AG08396 (cell line): ENCODE data around the gene ASB5.

ENCODE experiments used
- DNase-seq: peaks from one replicate; pipeline ENCODE4 v3.0.0; 2012; ENCODE audit warnings: low spot score, mixed read lengths

Gene ASB5

GRCh38 chr4:176277162-176277904 lies 8.3 kb upstream of the ASB5 start:
- DNase-seq = peak; percentile 70

DNA sequence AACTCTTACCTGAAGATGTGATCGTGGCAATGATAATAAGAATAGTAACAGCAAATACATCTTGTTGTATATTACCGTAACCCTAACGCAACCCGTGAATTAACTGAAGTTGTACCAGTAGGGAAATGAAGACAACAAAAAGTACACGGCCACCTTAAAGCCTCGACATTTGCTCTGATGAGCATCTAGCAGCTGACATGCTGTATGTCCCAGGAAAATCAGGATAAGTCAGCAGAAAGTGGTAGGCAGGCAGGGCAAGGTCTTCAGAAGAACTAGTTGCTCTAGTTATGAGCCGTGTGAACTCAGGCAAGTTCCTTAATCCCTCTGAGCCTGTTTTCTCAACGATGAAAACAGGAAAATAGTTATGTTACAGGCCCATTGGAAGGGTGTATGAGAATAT lies 7.7 kb upstream of the ASB5 start:
- DNase-seq = no peak

DNA sequence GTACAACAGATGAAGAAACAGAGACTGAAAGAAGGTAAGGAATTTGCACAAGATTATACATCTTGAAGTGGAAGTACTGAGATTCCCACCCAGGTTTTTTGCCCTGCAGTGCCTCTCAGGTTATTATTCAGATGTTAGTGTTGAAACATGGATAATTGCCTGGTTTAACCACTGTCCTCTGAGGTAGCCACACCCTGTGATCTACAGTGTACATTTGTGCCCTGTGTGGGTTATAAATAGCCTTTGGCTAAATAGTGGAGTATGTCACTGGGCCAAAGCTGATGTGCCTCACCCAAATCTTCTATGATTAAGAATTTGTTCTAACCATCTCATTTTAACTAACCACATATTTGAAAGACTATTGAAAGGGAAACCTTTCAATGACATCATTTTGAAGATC lies 5.4 kb upstream of the ASB5 start:
- DNase-seq = peak; percentile 25

GRCh38 chr4:176273736-176274135 lies 4.7 kb upstream of the ASB5 start:
- no peak for DNase-seq

- DNase-seq = no peak
Observed at GRCh38 chr4:176272799-176273198, 3.8 kb upstream of the ASB5 start.

- no peak for DNase-seq
Observed at GRCh38 chr4:176271749-176272148, 2.7 kb upstream of the ASB5 start.

DNA sequence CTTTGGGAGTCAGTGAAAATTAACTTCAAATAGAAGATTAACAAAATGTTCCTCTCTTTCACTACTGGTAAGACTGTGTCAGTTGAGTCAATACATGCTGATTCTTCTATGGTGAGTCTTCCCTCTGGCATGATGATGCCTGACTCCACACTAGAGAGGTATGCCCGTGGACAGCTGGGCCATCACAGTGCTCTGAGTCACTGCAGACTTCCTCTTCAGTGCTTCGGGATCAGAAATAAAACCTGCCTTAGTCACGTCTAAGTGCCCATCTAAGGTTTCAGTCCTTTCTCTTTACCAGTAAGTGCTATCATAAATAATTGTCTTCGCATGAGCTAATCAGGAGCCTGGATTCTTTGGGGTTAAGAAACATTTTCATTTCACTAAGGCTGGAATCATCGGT lies 1.6 kb upstream of the ASB5 start:
- DNase-seq = peak; percentile 88

DNA sequence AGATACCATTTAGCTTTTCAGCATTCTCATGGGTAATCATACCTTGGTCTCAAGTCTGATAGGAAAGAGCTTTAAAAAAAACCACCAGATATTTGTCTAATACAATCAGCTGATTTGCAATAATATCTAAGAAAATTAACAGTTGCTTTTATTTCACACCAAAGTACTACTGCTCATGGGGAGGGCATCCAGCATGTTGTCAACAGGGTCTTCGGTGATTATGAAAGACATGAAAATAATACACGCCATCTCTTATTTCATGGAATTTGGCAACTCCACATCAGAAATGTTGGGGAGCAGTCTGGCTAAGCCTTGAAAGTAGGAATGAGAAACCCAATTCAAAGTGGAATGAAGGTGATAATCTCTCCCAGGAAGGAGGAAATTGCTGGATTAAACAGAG lies 3.0 kb downstream of the ASB5 start:
- no peak for DNase-seq

DNA sequence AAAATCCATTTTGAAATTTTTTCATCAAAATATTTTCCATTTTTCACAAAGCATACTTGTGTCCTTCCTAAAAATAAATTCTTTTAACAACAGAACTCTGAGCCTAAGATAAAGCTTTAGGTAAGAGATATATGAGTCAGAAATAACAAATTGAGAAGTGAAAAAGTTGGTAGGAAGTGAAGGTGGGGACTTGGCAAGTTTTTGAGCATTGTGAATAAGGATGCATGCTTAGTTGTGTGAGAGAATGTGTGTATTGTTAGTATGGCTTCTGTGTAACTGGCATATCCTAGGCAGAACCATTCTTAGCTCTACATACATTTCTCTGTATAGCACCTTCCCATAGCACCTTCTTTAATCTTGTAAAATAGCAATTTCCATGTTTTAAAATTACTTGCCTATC lies 6.8 kb downstream of the ASB5 start:
- DNase-seq = no peak

DNA sequence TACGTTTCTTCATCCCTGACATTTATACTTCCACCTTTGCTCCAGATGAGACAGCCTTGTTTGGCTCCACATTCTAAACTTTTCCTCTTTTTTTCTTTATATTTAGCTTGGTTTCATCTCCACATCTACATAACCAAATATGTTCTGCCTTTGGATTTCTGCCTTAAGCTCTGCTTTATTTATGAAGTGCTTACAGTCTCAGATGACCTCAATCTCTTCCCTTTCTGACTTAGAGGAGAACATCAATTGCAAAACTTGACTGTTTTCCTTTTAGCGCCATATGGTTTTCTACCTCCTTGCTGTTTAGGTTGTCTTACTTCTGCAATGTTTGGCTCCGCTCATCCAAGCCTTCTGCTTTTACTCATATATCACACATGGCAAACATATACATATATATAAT lies 7.5 kb downstream of the ASB5 start:
- DNase-seq = no peak

GRCh38 chr4:176261018-176261417 lies 8.0 kb downstream of the ASB5 start:
- no peak for DNase-seq

DNA sequence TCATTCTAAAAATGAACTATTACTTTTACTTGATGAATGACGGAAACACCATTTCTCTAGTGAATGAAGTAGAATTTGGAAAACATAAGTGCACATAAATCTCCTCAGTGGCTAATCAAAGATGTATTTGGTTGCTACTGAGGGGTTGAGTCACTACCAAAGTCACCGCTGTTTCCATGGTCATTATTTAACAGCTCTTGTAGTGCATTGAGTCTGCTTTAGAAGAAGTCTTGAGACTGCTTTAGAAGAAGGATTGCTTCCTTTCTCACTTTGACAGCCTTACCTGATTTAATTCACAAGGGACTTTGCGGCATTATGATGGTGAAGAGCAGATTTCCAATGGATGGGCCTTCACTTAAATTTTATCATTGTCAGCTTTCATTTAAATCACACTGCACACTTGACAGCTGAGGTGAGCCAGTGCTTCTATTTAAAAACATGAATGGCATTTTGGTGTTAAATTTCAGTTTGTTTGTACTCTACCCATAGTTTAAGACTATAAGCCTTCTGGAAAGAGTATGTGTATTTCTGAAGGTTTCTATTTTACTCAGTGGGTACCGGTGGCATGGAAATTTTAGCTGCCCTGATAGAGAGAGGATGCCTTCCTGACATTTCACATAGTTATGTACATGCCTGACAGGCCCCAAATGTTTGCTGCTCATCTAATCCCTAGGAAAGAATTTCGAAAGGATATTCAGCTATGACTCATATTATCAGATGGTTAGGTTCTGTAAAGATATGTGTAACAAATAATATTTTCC lies 9.5 kb downstream of the ASB5 start:
- DNase-seq = peak; percentile 26

GRCh38 chr4:176258135-176258534 lies 10.9 kb downstream of the ASB5 start:
- DNase-seq = no peak

DNA sequence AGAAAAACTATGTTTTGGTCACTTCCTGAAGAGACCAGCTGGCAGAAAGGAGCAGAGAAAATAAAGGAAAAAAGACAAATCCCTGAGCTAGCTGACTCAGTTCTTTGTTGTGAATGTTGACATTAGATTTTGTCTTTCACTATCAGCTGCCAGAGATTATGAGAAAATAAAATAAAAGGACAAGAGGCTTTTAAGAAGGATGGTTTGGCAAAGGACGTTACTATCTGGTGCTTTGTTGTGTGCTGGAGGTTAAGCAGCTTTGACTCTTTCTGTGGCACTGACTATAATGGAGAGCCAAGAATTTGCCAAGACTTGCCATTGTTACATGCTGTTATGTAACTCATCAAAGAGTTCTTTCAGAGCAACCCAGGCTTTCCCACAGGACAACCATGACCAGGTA lies 12.1 kb downstream of the ASB5 start:
- no peak for DNase-seq

DNA sequence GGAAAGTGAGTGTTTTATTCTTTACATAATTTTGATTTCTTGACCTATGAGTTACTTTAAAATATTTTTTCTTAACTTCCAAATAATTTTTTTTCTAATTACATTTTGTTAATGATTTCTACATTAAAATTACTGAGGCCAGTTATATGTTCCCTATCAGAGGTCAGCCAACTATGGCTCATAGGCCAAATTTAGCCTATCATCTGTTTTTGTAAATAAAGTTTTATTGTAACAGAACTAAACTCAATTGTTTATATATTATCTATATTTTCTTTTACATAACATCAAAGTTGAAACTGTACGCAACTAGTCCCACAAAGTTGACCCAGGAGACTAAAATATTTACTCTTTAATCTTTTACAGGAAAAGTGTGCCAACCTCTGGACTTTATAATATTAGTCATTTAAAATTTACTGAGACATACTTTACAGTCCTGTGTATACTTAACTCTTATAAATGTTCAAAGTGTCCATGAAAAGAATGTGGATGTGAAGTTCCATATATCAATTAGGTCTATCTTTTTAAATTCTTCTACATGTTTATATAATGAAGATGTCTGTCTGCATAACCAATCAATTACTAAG lies 26.2 kb downstream of the ASB5 start:
- DNase-seq = no peak

DNA sequence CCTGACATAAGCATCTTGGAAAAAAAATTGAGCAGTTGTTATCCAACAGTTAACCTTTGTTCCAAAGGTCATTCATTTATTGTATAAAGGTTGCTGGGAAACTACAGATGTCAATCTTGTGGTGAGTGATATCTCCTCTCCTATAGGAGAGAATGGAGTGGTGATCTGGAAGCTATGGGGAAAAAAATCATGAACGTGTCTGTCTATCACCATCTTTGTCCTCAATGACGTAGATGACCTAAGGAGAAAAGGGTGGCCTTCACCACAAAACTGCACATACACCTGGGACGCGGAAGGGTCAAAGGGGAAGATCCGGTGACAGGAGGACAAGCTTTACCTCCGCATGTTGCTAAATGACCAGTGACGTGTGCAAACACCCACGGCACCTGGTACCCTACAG lies 27.3 kb downstream of the ASB5 start:
- DNase-seq = no peak

DNA sequence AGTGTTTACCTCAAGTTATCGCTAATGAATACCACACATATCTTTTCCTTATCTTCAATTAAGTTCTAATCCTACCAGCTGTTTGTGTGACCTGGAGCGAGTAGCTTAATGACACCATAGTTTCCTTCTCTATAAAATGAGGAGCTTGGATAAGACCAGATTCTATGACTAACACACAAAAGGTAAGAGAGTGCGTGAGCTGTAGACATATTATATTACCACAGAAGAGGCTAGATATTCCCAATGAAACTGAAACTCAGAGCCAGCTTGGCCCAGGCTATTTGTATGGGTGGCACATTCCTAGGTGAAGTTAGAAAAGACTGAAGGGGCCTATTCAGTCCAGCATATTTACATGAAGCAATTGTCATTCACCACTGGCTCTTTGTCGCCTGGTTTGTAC lies 30.2 kb downstream of the ASB5 start:
- no peak for DNase-seq

- DNase-seq = peak; percentile 27
Observed at GRCh38 chr4:176238157-176238610, 30.8 kb downstream of the ASB5 start.

DNA sequence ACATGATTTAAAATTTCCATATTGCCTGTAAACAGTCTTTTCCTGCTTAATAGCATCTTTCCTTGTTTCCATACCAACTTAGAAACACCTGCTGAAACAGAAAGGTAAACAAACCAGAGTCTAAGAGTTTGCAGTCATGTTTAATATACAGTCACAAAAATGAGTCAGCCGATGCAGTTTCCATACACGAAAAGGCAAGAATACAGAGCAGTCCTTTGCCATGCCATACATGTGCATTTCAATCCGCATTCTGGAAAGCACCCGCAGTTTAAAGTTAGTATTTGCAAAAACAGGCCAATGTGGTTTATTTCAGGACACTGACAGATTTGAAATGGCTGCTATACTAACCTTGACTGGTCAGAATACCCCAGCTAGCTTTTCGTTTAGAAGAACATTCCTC lies 32.1 kb downstream of the ASB5 start:
- no peak for DNase-seq

DNA sequence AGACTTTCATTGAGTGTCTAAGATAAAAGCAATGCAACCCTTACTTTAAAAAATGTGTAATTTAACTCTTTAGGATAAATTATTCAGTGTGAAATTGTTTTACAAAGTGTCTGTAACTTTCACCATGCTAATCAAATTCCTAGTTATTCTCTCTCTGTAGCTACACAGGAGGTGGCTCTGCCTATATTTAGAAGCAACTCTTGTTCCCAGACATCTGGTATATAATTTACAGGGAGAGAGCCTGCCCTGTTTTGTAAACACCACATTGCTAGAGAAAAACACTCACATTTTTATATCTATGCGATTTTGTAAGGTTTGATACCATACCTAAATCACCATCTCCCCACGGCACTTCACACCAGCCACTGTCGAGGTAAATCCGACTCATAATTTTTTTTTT lies 38.2 kb downstream of the ASB5 start:
- DNase-seq = no peak

- DNase-seq = no peak
Observed at GRCh38 chr4:176229645-176230044, 39.4 kb downstream of the ASB5 start.

DNA sequence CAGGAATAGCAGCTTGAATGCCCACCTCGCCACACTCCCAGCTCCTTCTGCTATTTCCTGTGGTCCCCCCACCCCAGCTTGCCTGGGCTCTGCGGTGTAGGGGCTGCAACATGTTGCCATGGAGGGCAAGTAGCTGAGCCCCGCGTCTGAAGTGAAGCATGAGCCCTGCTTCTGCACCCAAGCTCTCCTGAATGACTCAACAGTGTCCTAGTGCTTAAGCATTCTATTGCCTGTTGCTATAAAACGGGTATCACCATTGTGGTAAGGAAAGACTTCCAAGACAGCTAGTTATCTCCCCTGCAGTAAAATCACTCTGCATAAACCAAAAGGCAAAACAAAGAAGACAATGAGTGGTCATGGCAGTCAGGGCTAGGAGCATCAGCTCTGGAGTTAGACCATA lies 42.3 kb downstream of the ASB5 start:
- no peak for DNase-seq

GRCh38 chr4:176223561-176223960 lies 45.5 kb downstream of the ASB5 start:
- DNase-seq = no peak
